ENCODE results near the gene ESPN. TPM values are rescaled to one million over a fixed set of nuclear protein-coding genes. Genes with fewer than 3 reads are reported as not detected.
A peak's percentile ranks its signal among the peaks of the same experiment; 100 is the strongest.

The ESPN gene
- total and polyA plus RNA-seq, 12 donors = 0.12 to 0.51 (median 0.25) TPM; not detected in 5

GRCh38 chr1:6409733-6410132 is 14.8 kb upstream of the ESPN start:
- no peaks in the 10 kb centered on the region for H3K9me3 ChIP-seq
- no peak for TF ChIP-seq CTCF (IDR thresholded peaks at IDR 0.05)
- H3K27me3 ChIP-seq = peaks cover 0 to 60% (median 42%) of the 10 kb centered on the region in 7 donors
- no peak for ATAC-seq
- no peak overlapping the region for H3K4me3 ChIP-seq
- no peaks in the 10 kb centered on the region for H3K36me3 ChIP-seq
- intact Hi-C loops (cut with DNase I) = loop anchor here in 6 of 10 donors (5.0 to 10.0 kb wide), 5 partner anchors 47 to 165 kb away; partner anchors contain the start of gene HES3 (in 1 of the 6)
- no peak overlapping the region for H3K27ac ChIP-seq
- DNase-seq = no peak
- 91 to 98% methylated on average over 6 of the region's 6 CpGs for WGBS, 2 donors
- H3K4me1 ChIP-seq = peaks cover 0 to 6% (median 0%) of the 10 kb centered on the region in 9 donors

- Histone ChIP-seq H3K27me3 (peaks cover 0 to 60% (median 46%) of the 10 kb centered on the region in 7 donors), H3K9me3 (no peaks in the 10 kb centered on the region), H3K4me1 (peaks cover 0 to 6% (median 0%) of the 10 kb centered on the region in 9 donors), H3K36me3 (no peaks in the 10 kb centered on the region), H3K4me3 (no peak overlapping the region), H3K27ac (no peak overlapping the region)
- intact Hi-C loops (cut with DNase I) = loop anchor here in 1 of 10 donors (5.0 kb wide), 1 partner anchor 163 kb away; no protein-coding TSS in a partner anchor
- WGBS, 2 donors = 87 to 88% methylated on average over 13 of the region's 13 CpGs
- TF ChIP-seq CTCF (IDR thresholded peaks at IDR 0.05) = no peak
- ATAC-seq (no peak), DNase-seq (no peak)
These were observed 14.2 kb upstream of the ESPN start for GRCh38 chr1:6410248-6410893.

- peaks cover 0 to 6% (median 0%) of the 10 kb centered on the region in 9 donors for H3K4me1 ChIP-seq
- H3K9me3 ChIP-seq = no peaks in the 10 kb centered on the region
- H3K27me3 ChIP-seq = peaks cover 15 to 80% (median 68%) of the 10 kb centered on the region in 7 donors
- WGBS, 2 donors = 71 to 75% methylated on average over 6 of the region's 6 CpGs
- H3K4me3 ChIP-seq = no peak overlapping the region
- H3K36me3 ChIP-seq = no peaks in the 10 kb centered on the region
- no peak for TF ChIP-seq CTCF (IDR thresholded peaks at IDR 0.05)
- intact Hi-C loops (cut with DNase I) = loop anchor here in 1 of 10 donors (5.0 kb wide), 1 partner anchor 166 kb away; no protein-coding TSS in a partner anchor
- ATAC-seq = no peak
- no peak for DNase-seq
- H3K27ac ChIP-seq = no peak overlapping the region
These were observed 11.7 kb upstream of the ESPN start for GRCh38 chr1:6412896-6413295.

GRCh38 chr1:6414443-6414844 is 10.1 kb upstream of the ESPN start:
- H3K4me1 ChIP-seq = peaks cover 5 to 12% (median 8%) of the 10 kb centered on the region in 9 donors
- H3K27ac ChIP-seq = no peak overlapping the region
- no peaks in the 10 kb centered on the region for H3K36me3 ChIP-seq
- ATAC-seq (peak in 3 of 8 donors; percentile 35 to 65 (median 61)), DNase-seq (no peak)
- intact Hi-C loops (cut with DNase I) = loop anchor here in 1 of 10 donors (5.0 kb wide), 1 partner anchor 167 kb away; no protein-coding TSS in a partner anchor
- peak in 8 of 9 donors; percentile 27 to 54 (median 48) for TF ChIP-seq CTCF (IDR thresholded peaks at IDR 0.05)
- no peak overlapping the region for H3K4me3 ChIP-seq
- 6 to 8% methylated on average over 15 of the region's 15 CpGs for WGBS, 2 donors
- H3K9me3 ChIP-seq = no peaks in the 10 kb centered on the region
- peaks cover 31 to 94% (median 76%) of the 10 kb centered on the region in 7 donors for H3K27me3 ChIP-seq
